Glomerular endothelial cell (primary cell): ENCODE results near the gene CAPN8. TPM values are rescaled to one million over a fixed set of nuclear protein-coding genes. Genes with fewer than 3 reads are reported as not detected.

ENCODE experiments used
- DNase-seq: peaks from one replicate; pipeline ENCODE4 v3.0.0-alpha.2; 2011; ENCODE audit warnings: low read depth, low spot score; ENCODE audit errors: extremely low read depth
- total RNA-seq: library from RNA; depleted of rRNA; stranded (reverse); fragments of >200 nt; gene quantifications from 2 replicates; pipeline ENCODE4 v1.2.3, GENCODE V29; 2015

The CAPN8 gene
- not detected in 2 replicates for total RNA-seq

DNA sequence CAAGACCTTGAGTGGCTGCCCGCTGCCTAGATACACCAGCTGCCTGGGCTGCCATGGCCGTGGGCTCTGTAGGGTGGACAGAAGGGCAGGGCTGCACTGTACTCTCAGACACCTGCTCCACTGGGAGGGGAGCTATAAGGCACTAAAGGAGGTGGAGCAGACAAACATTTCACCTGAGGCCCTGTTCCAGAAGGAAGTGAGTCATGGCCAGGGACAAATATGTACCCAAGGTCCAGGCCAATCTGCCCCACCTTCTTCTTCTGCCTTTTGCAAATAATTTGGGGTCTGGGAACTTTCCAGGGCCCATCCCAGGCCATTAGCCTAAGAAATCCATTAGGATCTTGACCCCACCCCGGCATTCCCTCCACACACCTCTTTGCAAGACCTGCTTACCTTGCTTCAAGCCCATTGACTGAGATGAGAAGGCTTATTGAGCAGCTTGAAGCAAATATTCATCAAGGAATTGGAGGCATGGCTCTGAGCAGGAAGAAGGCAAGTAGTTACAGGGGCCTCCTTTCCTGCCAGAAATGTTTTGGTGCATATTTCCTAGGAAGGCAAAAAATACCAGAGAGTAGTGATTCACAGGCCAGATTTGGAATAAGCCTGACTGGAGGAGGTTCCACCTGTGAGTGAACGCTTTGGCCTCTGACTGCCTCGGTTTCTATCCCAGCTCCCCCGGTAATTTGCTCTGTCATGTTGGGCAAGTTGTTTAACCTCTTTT lies at the start of gene CAPN8:
Gene CAPN8, minus strand, starts transcription at position 110 of the 721 bp plus-strand sequence. Its CDS starts 55 bp downstream, at position 55.
- no peak for DNase-seq

DNA sequence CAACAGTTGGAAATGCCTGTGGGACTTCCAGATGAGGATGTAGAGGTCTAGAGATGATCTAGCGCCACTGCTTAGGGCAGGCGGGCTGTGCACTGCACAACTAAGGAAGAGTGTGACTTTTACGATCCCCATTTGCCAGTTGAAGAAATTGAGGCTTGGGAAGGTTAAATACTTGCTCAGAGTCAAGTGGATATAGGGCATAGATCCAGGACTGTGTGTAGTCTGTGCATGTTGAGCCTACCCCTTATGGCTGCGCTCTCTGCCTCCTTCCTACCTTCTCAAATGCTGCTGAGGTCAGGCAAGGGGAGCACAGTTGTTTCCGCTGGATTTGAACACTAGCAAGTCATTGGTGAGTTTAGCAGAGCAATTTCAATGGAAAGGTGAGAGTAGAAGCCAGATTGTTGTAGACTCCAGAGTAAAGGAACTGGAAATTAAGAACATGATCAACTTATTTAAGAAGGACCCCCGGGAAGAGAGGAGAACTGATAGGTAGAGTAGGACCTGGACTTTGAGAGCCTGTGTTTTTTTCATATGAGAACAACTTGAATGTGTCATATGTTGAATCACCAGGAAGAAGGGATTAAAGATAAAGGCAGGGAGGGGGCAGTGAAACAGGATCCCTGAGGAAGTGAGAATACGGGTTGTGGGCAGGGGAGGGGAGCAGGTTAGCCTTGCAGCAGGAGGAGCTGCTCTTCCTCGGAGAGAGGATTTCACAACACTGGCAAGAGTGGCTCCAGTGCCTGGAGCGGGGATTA lies 49.5 kb upstream of the CAPN8 start:
- no peak for DNase-seq

DNA sequence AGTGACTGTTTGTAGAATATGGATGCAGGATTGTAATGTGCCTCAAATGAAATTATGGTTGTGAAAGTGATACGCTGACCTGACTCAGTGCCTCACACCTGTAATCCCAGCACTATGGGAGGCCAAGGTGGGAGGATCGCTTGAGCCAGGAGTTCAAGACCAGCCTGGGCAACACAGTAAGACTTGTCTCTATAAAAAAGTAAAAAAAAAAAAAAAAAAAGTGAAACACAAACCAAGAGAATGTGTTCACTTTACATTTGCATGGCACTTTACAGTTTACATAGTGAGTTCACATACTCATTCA lies 48.9 kb upstream of the CAPN8 start:
- DNase-seq, result no peak

DNA sequence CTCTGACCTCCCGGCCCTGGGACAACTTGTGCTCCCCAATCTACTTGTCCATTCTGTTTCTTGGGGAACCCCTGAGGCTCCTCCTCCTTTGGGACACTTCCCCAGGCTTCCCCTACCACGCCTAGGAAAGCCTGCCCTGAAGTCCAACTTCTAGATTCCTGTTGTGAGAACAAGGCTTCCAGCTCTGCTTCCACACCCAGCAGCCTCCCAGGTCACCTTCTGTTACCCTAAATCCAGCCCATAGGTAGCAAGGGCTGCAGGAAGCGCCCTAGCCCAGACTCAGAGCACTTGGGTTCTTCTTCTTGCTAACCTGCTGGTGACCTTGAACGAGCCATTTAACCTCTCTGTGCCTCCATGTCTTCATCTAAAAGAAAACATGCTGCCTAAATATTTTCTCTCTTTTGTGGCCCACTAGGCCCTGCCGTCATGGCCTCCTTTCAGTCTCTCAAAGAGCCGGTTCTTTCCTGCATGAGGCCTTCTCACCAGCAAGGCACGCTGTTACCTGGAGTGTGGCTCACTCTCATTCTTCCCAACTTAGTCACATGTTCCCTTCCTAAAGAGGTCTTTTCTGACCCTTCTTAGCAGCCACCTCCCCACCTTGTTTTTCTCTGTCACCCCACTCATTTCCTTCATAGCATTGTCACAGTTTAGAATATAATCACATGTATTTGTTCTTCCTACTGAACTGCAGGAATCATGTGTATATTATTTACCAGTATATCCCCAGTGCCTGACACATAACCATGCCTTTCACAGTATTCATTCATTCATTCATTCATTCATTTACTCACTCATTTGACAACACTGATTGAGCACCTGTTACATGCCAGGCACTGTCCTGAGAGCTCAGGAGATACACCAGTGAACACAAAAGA lies 48.3 kb upstream of the CAPN8 start:
- DNase-seq, result no peak

DNA sequence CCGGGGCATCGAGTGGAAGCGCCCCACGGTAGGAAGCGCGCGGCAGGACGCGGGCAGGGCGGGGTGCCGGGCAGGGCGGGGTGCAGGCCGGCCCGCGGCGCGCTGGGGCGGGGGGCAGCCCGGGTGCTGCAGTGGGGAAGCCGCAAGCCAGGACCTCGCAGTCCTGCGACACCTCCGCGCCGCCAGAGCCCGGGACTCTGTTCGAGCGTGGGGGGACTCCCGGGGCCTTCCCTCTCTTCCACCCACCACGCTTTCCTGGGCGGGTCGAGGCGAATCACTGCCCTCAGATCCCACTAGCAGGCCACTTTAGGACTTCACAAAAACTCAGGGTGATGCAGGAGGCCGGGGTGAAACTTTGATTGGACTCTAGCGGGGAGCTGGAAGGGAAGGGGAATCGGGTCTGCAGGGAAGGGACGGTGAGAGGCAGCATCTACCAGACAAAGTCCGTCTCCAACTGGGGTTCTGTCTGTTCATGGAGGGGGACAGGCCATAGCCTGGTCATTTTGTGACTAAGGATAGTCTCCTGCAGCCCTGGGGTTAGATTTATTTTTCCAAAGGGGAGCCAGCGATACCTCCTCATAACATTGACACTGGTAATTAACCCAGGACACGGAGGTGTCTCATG lies 47.5 kb upstream of the CAPN8 start:
- DNase-seq, result no peak

DNA sequence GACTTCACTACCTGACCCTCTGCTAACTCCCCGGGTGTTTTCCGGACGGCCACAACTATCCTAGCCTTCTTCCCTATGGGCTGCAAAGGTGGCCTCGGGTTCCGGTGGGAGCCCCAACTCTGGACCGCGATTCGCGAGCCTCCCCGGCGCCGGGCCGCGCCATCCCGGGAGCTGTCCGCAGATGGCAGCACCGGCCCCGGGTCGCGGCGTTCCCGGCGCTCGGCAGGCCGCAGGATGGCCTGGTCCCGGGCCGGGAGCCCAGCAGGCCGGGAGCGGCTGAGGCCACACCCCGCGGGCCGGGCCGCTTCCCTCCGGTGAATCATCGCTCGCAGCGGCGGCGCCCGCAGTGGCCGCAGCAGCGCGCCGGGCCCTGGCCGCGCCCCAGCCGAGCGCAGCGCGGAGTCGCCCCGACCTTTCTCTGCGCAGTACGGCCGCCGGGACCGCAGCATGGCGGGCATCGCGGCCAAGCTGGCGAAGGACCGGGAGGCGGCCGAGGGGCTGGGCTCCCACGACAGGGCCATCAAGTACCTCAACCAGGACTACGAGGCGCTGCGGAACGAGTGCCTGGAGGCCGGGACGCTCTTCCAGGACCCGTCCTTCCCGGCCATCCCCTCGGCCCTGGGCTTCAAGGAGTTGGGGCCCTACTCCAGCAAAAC lies 46.8 kb upstream of the CAPN8 start, which contains the start of gene CAPN2:
Gene CAPN2, plus strand, starts transcription at position 346 of the 656 bp plus-strand sequence. Its CDS starts 102 bp downstream, at position 448.
- no peak for DNase-seq

DNA sequence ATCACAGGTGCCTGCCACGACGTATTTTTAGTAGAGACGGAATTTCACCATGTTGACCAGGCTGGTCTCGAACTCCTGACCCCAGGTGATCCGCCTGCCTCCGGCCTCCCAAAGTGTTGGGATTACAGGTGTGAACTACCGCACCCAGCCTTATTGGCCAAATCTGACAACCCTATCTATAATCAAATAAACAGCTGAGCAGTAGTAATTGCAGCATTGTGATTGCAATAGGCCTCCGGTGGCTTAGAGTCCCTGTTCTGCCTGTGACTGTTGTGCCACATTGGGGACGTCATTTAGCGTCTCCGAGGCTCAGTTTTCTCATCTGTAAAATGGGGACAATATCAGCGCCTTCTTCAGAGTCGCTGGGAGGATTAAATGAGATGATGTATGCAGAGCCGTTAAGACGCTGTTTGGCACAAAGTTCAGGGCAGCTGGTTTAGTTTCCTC lies 46.3 kb upstream of the CAPN8 start:
- no peak for DNase-seq

DNA sequence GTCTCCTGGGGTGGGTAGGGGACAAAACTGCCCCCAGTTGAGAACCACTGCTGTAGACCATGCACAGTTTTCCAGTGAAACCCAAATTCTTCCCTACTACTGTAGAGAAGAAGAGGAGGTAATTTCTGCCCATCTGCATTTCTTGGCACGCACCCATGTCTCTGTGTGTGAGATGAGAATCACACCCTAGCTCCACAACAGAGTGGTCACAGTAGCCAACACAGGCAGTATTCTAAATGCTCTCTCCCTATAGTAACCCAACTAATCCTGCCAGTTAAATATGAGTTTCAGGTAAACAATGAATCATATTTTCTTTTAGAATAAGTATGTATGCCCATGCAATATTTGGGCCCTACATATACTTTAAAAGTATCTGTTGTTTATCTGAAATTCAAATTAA lies 45.7 kb upstream of the CAPN8 start:
- DNase-seq, result no peak

DNA sequence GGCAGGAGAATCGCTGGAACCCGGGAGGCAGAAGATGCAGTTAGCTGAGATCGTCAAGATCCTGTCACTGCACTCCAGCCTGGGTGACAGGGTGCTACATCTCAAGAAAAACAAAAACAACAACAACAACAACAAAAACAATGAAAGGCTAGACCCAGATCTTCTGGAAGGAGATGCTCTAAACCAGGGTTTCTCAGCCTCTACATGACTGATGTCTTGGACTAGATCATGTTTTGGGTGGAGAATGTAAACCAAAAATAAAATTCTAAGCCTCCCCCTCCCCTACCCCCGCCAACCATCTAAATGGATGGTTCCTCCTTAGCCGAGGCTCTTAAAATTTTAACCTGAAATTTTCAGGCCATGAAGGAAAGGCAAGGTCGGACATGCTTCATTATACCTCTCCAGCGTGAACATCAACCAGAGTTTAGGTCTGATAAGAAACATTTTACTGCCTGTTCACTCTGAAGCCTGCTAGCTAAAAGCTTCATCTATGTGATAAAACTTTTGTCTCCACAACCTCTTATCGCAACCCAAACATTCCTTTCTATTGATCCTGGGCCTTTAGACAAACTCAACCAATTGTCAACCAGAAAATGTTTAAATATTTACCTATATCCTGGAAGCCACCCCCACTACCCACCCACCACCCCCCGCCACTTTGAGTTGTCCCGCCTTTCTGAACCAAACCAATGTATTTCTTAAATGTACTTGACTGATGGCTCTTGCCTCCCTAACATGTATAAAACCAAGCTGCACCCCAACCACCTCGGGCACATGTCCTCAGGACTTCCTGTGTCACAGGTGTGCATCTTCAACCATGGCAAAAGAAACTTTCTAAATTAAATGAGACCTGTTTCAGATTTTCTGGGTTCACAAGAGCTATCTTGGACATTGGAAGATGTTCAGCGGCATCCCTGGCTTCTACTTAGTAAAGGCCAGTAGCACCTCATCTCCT lies 45.0 kb upstream of the CAPN8 start:
- DNase-seq, result no peak

DNA sequence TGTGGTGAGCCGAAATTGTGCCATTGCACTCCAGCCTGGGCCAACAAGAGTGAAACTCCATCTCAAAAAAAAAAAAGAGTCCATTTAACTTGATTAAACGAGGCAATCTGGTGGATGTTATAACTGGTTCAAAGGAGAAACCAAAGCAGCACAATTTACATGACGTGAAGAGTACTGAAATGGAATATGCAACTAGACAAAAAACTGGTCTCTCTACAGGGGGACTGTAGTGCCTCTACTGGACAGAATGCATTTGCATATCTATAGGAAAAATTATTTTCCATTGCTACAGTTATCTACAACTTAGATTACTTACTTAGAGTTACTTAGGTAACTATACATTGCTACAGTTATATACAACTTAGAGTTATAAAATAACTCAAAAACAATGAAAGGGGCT lies 44.1 kb upstream of the CAPN8 start:
- DNase-seq, result no peak

DNA sequence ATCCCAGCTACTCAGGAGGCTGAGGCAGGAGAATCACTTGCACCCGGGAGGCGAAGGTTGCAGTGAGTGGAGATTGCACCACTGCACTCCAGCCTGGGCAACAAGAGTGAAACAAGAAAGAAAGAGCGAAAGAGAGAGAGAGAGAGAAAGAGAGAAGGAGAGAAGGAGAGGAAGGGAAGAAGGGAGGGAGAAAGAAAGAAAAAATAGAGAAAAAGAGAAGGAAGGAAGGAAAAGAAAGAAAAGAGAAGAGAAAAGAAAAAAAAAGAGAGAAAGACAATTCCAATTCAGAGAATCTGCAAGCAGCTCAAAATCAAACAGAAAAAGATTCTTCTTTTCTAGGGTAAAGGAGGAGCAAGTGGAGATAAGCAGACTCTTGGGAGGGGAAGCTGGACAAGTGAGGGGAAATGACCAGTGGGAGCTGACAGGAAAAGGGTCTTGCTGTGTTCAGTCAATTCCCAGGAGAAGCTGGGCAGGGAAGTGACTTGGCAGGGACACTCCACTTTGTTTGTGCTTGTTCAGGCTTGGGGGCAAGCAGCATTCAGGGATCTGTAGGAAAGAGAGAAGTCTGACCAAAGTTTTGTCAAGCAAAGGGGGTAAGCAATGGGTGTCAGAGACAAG lies 43.3 kb upstream of the CAPN8 start:
- DNase-seq, result no peak

DNA sequence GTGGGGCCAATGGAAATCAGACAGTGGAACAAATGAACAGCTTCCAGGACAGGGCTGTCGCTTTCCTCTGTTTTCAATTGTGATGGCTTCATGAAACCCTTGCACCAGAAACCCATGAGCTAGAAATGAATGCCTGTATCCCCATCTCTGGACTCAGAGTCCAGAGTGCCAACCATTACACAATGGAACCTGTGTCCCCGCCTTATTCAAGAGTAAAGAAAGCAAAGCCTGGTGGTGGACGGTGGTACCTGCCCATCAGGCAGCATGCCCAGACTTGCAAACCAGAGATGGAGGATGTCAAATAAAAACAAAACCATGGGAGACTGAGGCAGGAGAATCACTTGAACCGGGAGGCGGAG lies 42.5 kb upstream of the CAPN8 start:
- no peak for DNase-seq

DNA sequence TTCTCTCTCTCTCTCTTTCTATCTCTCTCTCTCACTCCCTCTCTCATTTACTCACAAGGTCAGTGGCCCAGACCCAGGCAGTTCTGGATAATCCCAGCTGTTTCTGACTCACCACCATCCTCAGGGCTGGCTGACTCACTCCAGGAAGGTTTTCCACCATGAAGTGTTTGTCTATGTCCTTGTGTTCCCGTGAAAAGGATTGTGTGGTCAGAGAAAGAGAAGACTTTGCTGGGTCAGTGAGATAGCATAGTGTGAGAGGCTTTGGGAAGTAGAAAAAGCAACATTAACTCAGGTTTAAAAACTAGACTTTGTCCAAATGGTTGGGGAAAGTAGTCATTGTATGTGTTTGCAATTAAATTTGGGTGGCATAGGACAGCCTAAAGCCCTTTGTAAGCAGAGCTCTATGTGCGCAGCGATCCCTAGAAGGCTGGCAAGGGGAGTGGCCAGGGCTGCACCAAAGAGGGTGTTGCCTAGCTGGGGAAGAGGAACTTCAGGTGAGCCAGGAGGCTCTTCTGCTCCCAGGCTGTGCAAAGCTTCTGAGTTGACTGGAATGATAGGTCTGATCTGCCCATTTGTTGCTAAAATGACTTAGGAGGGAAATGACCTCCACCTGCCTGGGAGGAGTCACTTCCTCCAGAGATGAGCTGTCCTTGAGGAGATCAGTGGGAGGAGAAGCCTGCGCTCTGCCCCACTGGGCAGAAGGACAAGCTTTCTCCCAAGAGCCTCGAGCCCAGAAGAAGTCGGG lies 41.9 kb upstream of the CAPN8 start:
- no peak for DNase-seq

DNA sequence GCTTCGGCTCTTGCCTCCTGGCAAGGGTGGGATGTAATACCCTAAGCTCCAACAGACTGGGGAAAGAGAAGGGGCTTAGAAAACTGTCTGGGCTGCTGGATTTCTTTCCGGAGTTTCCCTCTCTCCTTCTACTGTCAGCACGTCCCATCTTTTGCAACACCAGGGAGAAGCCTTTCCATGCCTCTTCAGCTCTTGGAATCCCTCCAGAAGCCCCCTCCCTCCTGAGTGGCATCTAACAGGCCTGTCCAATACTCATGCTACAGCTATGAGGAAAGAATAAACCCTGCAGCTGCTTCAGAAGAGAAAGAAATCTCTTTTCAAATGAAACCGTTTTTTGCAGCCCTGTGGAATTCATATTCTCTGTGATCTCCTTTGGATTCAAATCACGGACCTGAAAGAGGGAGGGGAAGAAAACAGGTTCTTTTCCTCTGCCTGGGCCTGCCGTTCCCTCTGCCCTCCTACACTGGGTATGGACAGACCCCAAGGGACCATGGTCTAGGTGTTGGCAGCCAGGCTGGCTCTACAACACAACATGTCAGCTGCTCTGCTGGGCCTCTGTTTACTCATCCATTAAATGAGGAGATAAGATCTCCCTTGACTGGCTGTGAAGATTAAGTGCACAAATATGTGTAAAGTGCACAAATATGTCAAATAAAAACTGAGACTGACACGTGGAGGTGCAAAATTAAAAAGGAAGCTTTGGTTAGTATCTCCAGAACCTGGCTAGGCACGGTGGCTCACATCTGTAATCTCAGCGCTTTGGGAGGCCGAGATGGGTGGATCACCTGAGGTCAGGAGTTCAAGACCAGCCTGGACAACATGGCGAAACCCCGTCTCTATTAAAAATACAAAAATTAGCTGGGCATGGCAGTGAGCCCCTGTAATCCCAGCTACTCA lies 40.8 kb upstream of the CAPN8 start:
- DNase-seq, result no peak

DNA sequence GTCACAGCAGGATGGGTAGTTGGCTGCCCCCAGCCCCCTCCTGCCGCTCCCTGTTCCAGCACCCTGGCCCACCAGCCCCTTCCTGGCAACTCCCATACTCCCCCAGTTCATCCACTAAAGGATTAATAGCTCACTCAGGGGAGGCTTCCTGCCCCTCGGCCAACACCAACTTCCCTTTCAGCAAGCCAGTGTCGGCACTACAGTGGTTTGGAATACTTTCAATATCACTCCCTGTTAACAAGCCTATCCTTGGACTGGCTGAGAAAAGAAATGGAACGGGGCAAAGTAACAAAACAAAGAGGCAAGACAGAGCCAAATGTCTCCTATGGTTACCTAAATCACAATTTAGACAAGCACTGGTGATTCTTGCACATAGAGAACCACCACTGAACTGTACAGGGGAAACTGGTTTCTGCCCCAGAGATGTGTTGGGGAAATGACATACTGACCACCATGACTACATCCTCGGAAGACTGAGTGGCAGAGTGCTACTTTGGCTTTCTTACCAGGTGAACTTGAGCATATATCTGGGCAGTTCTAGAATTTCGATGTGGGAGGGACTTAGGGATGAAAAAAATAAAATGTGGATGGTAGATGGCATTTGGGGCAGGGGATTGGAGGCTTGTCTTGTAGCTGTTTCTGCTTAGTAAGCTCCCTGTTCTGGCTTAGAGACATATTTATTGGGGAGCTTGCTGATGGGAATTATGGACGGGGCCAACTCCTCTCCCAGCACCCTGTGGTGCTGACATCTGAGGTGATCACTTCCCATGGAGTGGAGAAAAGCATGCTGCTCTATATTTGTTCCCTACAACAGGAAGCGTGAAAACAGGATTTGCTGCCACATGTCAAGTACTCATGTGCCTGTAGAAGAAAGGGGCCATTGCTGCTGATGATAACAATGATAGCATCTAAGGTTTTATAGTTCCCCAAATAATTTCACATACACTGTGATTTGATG lies 39.7 kb upstream of the CAPN8 start:
- no peak for DNase-seq

DNA sequence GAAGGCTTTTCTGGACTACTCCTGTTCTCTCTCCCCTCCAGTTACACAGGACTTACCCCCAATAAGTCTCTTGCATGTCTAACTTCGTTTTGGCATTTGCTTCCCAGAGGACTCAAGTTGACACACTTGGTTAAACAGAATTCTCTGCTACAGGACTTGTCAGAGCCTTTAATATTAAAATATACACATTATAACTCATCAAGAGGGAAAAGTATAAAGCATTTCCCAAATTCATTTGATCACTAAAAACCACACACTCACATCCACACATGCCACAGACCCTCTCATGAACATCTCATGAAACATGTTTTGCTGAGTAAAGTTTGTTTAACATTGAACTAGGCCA lies 38.1 kb upstream of the CAPN8 start:
- no peak for DNase-seq
